HG03097 (cell line): ENCODE results near the gene L3MBTL4.
"Not testable (repeated sequence)": the region's sequence is repeated elsewhere in the genome, so short reads cannot be mapped to it uniquely, and the experiment has no call there.

Experiments used
- ATAC-seq: cut with Tn5 transposase; IDR thresholded peaks from one replicate; pipeline ENCODE4 v1.9.1; 2021; ENCODE audit not compliant: unreplicated experiment, low FRiP score

Gene L3MBTL4

DNA sequence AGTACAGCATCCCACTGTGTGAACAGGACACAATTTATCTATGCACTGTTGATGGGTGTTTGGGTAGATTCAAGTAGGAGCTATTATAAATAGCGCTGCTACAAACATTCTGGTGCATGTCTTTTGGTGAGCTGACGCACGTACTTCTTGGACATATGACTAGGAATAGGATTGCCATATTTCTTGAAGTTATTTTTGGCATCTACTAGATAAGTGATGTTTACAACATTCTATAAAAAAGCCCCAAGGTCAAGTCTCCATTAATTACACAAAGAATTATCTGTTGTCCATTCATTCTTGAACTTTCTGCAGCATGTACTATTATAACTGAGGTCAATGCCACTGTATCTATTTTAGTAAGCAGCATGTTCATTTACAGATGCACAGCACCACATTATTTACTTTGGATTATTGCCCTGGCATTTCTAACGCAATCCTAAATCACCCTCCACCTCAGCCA lies 293.9 kb downstream of the L3MBTL4 start:
- ATAC-seq = no peak

GRCh38 chr18:6119761-6120160 lies 294.9 kb downstream of the L3MBTL4 start:
- ATAC-seq = no peak

- no peak for ATAC-seq
These were observed 296.6 kb downstream of the L3MBTL4 start for GRCh38 chr18:6118080-6118479.

- ATAC-seq = no peak
These were observed 299.0 kb downstream of the L3MBTL4 start for GRCh38 chr18:6115710-6116109.

DNA sequence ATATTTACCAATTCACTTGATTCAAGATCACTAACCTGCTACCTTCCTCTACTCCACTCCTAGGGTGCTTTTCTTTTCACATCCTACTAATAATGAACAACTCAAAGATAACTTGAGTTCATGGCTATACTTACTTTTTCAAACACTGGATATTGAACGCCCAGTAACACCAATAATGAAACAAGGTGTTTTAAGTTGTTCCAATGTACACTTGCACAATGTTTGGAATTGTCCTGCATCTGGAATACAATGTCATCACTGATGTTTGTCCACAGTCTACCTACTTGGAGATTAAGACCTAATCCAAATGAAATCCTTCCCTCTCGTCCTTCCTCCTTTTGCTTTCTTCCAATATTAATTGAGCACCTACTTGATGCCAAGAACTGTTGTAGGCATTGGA lies 301.1 kb downstream of the L3MBTL4 start:
- no peak for ATAC-seq

DNA sequence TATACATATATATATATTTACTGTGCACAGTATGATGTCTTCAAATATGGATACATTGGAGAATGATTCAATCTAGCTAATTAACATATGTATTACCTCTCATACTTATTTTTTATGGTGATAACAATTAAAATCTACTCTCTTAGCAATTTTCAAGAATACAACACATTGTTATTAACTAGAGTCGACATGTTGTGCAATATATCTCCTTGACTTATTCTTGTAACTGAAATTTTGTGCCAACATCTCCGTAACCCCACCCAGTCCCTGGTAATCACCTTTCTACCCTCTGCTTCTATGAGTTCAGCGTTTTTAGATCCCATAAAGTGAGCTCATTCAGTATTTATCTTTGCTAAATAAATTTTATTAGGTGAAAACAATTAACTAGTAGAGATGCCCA lies 303.0 kb downstream of the L3MBTL4 start:
- ATAC-seq = no peak

GRCh38 chr18:6109743-6110142 lies 305.0 kb downstream of the L3MBTL4 start:
- no peak for ATAC-seq

- ATAC-seq = no peak
These were observed 306.9 kb downstream of the L3MBTL4 start for GRCh38 chr18:6107794-6108193.

DNA sequence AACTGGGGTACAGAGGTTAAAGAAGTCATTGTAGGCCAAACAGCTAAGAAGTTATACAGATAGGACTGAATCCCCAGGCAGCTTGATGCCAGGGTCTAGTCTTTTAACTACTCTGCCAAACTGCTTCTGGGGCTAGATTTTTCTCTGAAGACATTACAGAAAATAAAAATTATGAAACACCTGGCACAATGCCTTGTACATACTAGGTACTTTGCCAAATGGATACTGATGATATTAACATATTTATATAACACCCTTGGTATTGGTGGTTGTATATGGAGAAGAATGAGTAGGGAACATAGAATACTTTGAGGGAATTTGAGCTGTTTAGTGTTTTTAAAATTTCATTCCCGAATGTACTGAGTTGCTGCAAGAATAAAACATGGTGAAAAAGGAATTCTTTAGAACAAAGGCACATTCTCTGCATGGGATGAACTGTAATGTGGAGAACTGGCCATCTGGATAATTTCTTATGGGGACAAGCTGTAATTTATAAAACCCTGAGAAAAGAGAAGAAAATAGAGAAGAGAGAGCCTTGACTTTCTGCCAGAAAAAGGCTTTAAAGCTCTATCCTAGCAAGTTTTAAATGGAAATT lies 308.5 kb downstream of the L3MBTL4 start:
- ATAC-seq = no peak

DNA sequence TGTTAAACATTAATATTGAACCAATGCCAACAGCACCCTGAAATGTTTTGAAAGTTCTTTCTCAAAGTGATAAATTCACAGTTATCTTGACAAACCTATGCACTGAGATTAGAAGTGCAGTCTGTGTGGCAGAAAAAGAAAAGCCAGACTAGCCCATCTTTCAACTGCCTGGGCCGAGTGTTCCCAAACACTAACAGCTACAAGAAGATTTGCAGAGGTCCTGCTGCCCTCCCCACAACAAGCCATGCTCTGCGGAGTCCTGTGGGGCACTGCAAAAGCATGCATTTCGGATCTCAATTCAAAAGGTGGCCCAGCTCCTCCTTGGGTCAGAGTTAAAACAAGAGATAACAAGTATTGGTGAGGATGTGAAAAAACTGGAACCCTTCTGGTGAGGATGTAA lies 311.0 kb downstream of the L3MBTL4 start:
- ATAC-seq = no peak

GRCh38 chr18:6096730-6097129 lies 318.0 kb downstream of the L3MBTL4 start:
- no peak for ATAC-seq

DNA sequence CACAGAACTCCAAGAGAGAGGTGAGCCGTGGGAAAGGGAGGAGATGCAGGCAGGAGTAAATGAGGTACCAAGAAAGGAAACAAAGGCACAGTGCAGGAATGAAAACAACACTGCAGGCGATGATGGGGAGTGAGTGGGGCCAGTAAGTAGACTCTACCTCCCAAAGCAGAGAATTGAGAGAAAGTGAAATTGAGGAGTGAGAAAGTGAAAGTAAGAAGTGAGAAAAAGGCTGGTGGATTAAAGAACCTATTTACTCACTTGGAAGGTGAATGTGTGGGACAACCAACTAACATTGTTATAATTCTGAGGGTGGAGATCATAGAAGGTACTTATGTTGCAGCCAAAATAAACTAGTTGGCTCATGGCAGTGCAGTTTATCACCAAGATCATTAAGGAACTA lies 326.3 kb downstream of the L3MBTL4 start:
- ATAC-seq = no peak

- ATAC-seq = no peak
These were observed 328.0 kb downstream of the L3MBTL4 start for GRCh38 chr18:6086731-6087130.

GRCh38 chr18:6079406-6079805 lies 335.3 kb downstream of the L3MBTL4 start:
- no peak for ATAC-seq

- ATAC-seq = no peak
These were observed 335.8 kb downstream of the L3MBTL4 start for GRCh38 chr18:6078877-6079276.

DNA sequence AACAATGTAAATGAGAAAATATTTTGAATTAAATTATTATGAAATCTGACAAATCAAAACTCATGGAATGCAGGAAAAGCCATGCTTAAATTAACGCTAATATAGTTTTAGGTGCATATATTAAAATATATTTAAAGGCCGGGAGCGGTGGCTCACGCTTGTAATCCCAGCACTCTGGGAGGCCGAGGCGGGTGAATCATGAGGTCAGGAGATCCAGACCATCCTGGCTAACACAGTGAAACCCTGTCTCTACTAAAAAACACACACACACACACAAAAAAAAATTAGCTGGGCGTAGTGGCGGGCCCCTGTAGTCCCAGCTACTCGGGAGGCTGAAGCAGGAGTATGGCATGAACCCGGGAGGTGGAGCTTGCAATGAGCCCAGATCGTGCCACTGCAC lies 342.3 kb downstream of the L3MBTL4 start:
- ATAC-seq = not testable (repeated sequence)

DNA sequence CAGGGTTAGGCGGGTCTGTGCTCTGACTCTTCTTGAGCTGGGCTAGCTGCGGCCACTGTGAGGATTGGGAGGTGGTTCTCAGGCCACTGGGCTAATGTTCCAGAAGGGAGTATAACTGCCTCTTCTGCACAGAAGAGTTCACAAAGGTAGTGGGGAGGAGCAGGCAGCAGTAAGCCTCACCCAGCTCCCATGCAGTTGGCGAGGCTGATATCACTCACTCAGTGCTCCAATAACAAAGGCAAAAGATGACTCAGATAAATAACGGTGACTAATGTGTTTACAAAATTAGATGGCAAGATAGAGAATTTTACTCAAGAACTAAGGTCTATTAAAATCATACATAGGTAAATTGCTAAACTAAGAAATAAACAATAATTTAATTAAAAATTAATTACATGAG lies 345.2 kb downstream of the L3MBTL4 start:
- no peak for ATAC-seq

DNA sequence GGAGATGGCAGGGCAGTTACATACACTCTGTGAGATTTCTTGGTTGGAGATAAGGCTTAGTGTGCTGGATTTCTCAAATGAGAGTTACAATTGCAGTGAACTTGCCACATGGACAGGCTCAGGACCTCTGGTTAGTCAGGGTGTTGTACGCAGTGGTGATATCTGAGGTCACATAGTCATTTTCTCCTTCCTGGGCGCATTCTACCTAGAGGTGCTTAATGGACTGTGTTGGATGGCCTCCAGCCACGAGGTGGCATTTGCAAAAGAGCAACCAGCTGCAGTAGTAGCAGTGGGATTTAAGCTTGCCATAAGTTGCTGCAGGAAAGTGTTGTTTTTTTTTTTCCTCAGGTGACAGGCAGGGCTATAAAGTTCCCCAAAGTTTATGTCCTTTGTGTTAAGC lies 345.6 kb downstream of the L3MBTL4 start:
- ATAC-seq = no peak

DNA sequence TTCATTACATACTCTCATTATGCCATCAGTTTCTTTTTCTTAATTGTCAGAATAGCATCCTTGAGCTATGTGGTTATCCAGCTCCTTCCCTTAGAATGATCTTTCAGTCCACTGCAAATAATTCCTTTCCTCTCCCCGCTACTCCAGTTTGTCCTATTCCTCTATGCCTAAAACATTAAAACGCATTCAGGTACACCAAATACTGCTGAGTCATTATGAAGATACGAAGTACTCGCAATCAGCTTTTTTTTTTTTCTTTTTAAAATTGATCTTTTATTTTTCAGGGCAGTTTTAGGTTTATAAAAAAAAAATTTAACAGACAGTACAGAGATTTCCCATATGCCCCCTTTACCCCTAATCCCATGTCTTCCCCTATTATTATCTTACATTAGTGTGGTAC lies 354.6 kb downstream of the L3MBTL4 start:
- ATAC-seq = no peak

- no peak for ATAC-seq
These were observed 355.2 kb downstream of the L3MBTL4 start for GRCh38 chr18:6059551-6059950.

GRCh38 chr18:6058941-6059340 lies 355.8 kb downstream of the L3MBTL4 start:
- no peak for ATAC-seq

DNA sequence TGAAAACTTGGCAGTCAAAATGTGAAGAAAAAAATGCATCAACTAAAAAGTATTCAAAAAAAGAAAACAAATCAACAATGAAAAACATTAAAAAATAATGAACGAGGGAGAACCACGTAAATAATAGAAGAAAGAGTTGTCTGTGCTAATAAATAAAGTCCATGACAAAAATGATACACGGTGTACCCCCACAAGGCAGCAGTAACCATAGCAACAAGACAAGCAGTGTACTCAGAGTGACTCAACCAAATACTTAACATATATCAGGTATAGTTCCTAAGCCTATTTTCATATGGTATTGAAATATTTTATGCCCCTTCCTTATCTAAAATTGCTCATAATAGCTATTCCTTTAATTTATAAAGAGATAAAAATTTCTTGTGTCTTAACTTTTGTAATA lies 357.1 kb downstream of the L3MBTL4 start:
- ATAC-seq = no peak
